ENCODE measurements around the gene EXOC6B.

GRCh38 chr2:72846171-72847095 is 20.6 kb upstream of the EXOC6B start:
- TF ChIP-seq CTCF (IDR thresholded peaks at IDR 0.05) (no peak), POLR2A (IDR thresholded peaks at IDR 0.05; ENCODE audit: low read length) (no peak), RFX5 (IDR thresholded peaks at IDR 0.05) (no peak), RAD21 (conservative IDR thresholded peaks at IDR 0.05 in 1 of 2, IDR thresholded peaks at IDR 0.05 in 1 of 2) (no peak), MAZ (IDR thresholded peaks at IDR 0.05; ENCODE audit: borderline replicate concordance, low read depth, low read length) (no peak), REST (IDR thresholded peaks at IDR 0.05) (peak; percentile 78), KDM1A (IDR thresholded peaks at IDR 0.05; ENCODE audit: low read depth) (no peak), GATA3 (IDR thresholded peaks at IDR 0.05; ENCODE audit: borderline replicate concordance) (no peak), EP300 (IDR thresholded peaks at IDR 0.05) (no peak)
